Ovary (tissue), 3 donors: ENCODE data around the gene KCNN3.

Experiments
- POLR2A ChIP-seq: fragments of 450-650 bp; IDR thresholded peaks from one replicate; pipeline ENCODE4 v1.6.1; 2017; ENCODE audit warnings: antibody characterized with exemption, mild to moderate bottlenecking, moderate library complexity
- TF ChIP-seq, protein P1 (sequence below), 3 donors: fragments of 450-650 bp in 2 of 3; fragments of 200-600 bp in 1 of 3; IDR thresholded peaks; one replicate each; pipeline versions ENCODE4 v1.5.1 to v1.8.0; 2016 to 2022; ENCODE audit warnings: antibody characterized with exemption in 3 of 3, mild to moderate bottlenecking in 1 of 3
- donor health status: DM: no; HTN: no; CAD: no.

DNA sequence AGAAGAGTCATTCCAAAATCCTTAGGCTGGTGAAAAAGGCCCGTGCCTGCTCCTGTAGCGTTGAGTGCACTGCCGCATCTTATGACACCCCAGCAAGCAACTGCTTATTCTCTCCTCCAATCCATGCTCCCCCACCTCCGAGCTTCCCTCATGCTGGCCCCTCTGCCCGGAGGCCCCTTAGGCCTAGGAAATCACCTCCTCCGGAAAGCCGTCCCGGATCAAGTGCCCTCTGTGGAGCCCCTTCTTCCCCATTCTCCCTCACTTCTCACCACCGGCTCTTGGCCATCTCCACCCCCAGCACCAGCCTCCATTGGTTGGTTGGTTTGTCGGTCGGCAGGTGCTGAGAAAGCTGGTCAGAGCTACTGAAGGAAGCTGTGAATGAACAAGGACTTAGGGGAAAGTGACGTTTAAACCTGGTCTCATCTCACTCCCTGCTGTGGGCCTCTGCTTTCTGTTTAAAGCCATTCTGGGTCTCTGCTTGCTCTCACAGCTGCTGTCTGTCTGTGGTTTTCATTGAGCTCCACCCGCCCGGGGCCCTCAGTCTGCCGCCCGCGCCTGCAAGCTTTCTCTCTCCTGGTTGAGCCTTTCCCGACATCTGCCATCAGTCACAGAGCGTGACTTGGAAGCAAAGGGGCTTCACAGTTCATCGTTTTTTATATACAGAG is 122.2 kb downstream of the KCNN3 start:
- TF ChIP-seq, protein P1, sequence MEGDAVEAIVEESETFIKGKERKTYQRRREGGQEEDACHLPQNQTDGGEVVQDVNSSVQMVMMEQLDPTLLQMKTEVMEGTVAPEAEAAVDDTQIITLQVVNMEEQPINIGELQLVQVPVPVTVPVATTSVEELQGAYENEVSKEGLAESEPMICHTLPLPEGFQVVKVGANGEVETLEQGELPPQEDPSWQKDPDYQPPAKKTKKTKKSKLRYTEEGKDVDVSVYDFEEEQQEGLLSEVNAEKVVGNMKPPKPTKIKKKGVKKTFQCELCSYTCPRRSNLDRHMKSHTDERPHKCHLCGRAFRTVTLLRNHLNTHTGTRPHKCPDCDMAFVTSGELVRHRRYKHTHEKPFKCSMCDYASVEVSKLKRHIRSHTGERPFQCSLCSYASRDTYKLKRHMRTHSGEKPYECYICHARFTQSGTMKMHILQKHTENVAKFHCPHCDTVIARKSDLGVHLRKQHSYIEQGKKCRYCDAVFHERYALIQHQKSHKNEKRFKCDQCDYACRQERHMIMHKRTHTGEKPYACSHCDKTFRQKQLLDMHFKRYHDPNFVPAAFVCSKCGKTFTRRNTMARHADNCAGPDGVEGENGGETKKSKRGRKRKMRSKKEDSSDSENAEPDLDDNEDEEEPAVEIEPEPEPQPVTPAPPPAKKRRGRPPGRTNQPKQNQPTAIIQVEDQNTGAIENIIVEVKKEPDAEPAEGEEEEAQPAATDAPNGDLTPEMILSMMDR (IDR thresholded peaks at IDR 0.05): no peak
- no peak for TF ChIP-seq POLR2A
